GDM1 (cell line): Measurements from ENCODE around the gene ZIC4.

Experiments
- DNase-seq: peaks from one replicate; lab custom pipeline; 2025; lab: John Stamatoyannopoulos, UW

The ZIC4 gene

GRCh38 chr3:147370349-147370748, 36.0 kb downstream of the ZIC4 start:
- DNase-seq: no peak

- no peak for DNase-seq
These were observed 36.7 kb downstream of the ZIC4 start for GRCh38 chr3:147369661-147370123.

GRCh38 chr3:147369231-147369630, 37.1 kb downstream of the ZIC4 start:
- no peak for DNase-seq

GRCh38 chr3:147368561-147369221, 37.7 kb downstream of the ZIC4 start:
- DNase-seq: no peak

GRCh38 chr3:147368151-147368550, 38.2 kb downstream of the ZIC4 start:
- no peak for DNase-seq

- DNase-seq: no peak
These were observed 38.7 kb downstream of the ZIC4 start for GRCh38 chr3:147367676-147368075.

- no peak for DNase-seq
These were observed 40.9 kb downstream of the ZIC4 start for GRCh38 chr3:147365196-147366115.

- no peak for DNase-seq
These were observed 41.6 kb downstream of the ZIC4 start for GRCh38 chr3:147364771-147365170.

GRCh38 chr3:147361454-147362420, 44.6 kb downstream of the ZIC4 start:
- DNase-seq: peak; percentile 19

GRCh38 chr3:147360646-147361453, 45.5 kb downstream of the ZIC4 start:
- no peak for DNase-seq

GRCh38 chr3:147360051-147360439, 46.3 kb downstream of the ZIC4 start:
- DNase-seq: no peak

- DNase-seq: no peak
These were observed 46.9 kb downstream of the ZIC4 start for GRCh38 chr3:147359177-147360050.

GRCh38 chr3:147358144-147358992, 48.0 kb downstream of the ZIC4 start:
- DNase-seq: no peak

GRCh38 chr3:147356909-147357900, 49.1 kb downstream of the ZIC4 start:
- DNase-seq: no peak

GRCh38 chr3:147356145-147356908, 50.0 kb downstream of the ZIC4 start:
- DNase-seq: no peak

GRCh38 chr3:147355753-147356090, 50.6 kb downstream of the ZIC4 start:
- no peak for DNase-seq

GRCh38 chr3:147355084-147355752, 51.1 kb downstream of the ZIC4 start:
- DNase-seq: no peak
